Fibroblast of the aortic adventitia (primary cell): Measurements from ENCODE around the gene AFTPH. TPM values are rescaled to one million over a fixed set of nuclear protein-coding genes. Genes with fewer than 3 reads are reported as not detected.

Experiments used
- DNase-seq: peaks from one replicate; pipeline ENCODE4 v3.0.0-alpha.2; 2010; ENCODE audit warnings: low read depth
- H3K4me3 ChIP-seq: 2 replicates; pipeline ENCODE4 v1.5.1; 2011; ENCODE audit warnings: low read depth, mild to moderate bottlenecking, control low read depth, low read length, moderate library complexity
- total RNA-seq: library from RNA; depleted of rRNA; stranded (reverse); fragments of >200 nt; gene quantifications from 2 replicates; pipeline ENCODE4 v1.2.3, GENCODE V29; 2012; ENCODE audit warnings: low replicate concordance
- TF ChIP-seq, protein P1 (sequence below): IDR thresholded peaks from 2 replicates; pipeline ENCODE4 v1.5.1; 2011; ENCODE audit warnings: mild to moderate bottlenecking, low read length, control low read depth, inconsistent platforms; ENCODE audit not compliant: insufficient read depth

Gene AFTPH
- total RNA-seq, 1 donor = 23.6 TPM

DNA sequence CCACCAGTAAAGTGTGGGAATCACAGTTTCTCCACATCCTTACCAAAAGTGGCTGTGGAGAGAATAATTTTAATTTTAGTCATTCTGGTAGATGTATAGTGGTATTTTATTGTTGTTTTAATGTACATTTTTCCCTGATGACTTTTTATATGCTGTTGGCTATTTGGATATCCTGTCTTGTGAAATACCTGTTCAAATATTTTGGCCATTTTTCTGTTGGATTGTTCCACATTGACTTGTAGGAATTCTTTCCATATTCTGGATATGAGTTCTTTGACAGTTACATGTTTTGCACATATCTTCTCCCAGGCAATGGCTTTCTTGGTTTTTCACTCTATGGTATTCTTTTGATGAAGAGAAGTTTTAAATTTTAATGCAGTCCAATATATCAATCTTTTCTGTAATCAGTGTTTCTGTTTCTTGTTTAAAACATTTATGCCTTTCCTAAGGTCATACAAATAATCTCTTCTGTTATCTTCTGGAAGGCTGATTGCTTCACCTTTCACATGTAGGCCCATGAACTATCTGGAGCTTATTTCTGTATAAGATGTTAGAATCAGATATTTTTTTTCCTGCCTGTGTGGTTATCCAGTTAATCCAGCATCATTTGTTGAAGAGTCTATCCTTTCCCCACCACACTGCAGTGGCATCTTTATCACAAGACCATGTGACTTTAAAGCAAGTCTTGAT, 19.0 kb downstream of the AFTPH start:
- TF ChIP-seq, protein P1, sequence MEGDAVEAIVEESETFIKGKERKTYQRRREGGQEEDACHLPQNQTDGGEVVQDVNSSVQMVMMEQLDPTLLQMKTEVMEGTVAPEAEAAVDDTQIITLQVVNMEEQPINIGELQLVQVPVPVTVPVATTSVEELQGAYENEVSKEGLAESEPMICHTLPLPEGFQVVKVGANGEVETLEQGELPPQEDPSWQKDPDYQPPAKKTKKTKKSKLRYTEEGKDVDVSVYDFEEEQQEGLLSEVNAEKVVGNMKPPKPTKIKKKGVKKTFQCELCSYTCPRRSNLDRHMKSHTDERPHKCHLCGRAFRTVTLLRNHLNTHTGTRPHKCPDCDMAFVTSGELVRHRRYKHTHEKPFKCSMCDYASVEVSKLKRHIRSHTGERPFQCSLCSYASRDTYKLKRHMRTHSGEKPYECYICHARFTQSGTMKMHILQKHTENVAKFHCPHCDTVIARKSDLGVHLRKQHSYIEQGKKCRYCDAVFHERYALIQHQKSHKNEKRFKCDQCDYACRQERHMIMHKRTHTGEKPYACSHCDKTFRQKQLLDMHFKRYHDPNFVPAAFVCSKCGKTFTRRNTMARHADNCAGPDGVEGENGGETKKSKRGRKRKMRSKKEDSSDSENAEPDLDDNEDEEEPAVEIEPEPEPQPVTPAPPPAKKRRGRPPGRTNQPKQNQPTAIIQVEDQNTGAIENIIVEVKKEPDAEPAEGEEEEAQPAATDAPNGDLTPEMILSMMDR = no peak
- no peak overlapping the region for H3K4me3 ChIP-seq
- peak; percentile 23 for DNase-seq

DNA sequence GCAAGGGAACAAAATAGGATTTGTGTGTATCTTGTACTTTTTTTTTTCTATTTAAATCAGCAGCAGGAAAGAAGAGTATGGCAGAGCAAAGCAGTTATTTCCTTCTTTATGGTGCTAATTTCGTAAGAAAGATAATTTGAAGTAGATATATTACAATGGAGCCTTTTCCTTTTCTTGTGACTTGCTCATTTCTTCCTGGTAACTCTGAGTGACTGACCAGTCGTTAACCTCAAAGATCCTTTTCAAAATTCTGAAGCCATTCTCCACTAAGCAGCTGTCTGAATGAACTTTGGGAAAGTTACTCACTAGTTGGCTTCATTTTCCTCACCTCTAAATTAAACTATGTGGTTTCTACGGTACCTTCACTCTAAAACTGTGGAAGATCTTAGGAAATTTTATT, 24.6 kb downstream of the AFTPH start:
- no peak overlapping the region for H3K4me3 ChIP-seq
- TF ChIP-seq, protein P1 = no peak
- no peak for DNase-seq

DNA sequence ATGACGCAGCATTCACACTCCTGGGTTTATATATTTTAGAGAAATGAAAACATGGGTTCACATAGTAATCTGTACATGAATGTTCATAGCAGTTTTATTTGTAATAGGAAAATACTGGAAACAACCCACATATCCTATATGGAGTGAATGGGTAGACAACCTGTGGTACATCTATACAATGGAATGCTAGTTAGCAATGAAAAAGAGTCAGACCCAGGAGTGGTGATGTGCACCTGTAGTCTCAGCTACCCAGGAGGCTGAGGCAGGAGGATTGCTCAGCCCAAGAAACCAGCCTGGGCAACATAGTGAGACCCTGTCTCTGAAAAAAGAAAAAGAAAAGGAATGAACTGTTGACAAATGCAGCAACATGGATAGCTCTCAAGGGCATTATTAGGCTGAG, 25.9 kb downstream of the AFTPH start:
- TF ChIP-seq, protein P1 = no peak
- DNase-seq = no peak
- no peak overlapping the region for H3K4me3 ChIP-seq

DNA sequence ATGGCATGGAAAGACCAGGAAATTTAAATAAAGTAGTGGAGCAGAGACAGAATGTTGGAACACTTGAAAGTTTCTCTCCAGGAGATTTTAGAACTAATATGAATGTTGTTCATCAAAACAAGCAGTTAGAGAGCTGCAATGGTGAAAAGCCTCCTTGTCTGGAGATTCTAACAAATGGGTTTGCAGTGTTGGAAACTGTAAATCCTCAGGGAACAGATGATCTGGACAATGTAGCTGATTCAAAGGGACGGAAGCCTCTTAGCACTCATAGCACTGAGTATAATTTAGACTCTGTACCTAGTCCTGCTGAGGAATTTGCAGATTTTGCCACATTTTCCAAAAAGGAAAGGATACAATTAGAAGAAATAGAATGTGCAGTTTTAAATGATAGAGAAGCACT, 27.7 kb downstream of the AFTPH start:
- TF ChIP-seq, protein P1 = no peak
- DNase-seq = no peak

DNA sequence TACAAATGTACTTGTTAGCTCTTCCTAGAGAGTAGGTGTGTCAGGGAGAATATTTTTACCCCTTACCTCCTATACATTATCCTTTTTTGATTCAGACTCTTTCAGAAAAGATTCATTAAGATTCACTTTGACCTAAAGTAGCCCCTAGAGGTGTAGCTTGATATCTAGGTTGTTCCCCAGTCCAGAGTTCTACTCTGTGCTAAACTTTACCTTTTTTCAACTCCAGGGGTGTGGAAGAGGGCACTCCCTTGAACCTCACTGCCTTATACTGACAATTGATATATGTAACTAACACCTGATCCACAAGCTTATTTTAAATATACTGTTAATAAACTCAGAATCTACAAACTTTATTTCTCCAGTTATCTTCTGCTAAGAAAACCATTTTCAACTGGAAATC, 30.0 kb downstream of the AFTPH start:
- TF ChIP-seq, protein P1 = no peak
- DNase-seq = no peak
- H3K4me3 ChIP-seq = no peak overlapping the region

More for the DNA sequence above, 27.7 kb downstream of the AFTPH start:
- H3K4me3 ChIP-seq = no peak overlapping the region

DNA sequence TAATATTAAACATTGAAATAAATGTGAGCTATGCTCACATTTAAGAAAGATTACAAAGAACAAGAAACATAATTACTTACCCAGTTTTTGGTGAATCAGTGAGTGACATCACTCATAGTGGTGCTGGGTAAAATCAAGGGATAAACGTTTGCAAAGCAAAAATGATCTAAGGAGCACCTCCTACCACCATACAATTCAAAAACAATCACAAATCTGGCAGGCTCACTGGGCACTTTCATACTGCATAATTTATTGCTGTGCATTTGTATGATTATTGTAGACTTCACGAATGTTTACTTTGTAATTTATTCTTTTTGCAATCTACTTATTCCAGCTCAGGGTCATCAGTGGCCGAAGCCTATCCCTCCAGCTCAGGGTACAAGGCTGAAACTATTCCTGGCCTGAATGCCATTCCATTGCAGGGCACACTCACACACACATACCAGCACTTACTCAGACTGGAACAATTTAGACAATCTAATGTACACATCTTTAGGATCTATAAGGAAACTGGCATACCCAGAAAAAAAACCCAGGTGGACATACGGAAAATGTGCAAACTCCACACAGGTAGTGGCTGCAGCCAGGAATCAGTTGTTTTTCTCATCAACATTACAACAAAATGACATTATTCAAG, 34.4 kb downstream of the AFTPH start:
- TF ChIP-seq, protein P1 = no peak
- DNase-seq = no peak
- H3K4me3 ChIP-seq = no peak overlapping the region
